Lung (tissue), 12 donors: Measurements from ENCODE around the gene POLR1E. TPM values are rescaled to one million over a fixed set of nuclear protein-coding genes. Genes with fewer than 3 reads are reported as not detected.
"Not testable (repeated sequence)": the region's sequence is repeated elsewhere in the genome, so short reads cannot be mapped to it uniquely, and the experiment has no call there.

Source experiments
- ATAC-seq: fragments of 200-7000 bp; cut with Tn5 transposase; one replicate; pipeline ENCODE4 v1.9.1; 2020; ENCODE audit warnings: moderate number of reproducible peaks; ENCODE audit not compliant: insufficient read depth, low FRiP score
- DNase-seq, 3 donors: peaks; one replicate each; pipeline ENCODE4 v3.0.0-alpha.2; 2013 to 2017
- H3K27ac ChIP-seq, 2 donors: one replicate each; pipeline ENCODE4 v1.5.1; 2013; ENCODE audit warnings: mild to moderate bottlenecking in 2 of 2, moderate library complexity in 2 of 2, control low read depth in 1 of 2, inconsistent platforms in 1 of 2, low read depth in 1 of 2, low read length in 1 of 2
- H3K27me3 ChIP-seq, 3 donors: one replicate each; pipeline ENCODE4 v1.5.1; 2013; ENCODE audit warnings: low read length in 2 of 3; ENCODE audit not compliant: control insufficient read depth in 3 of 3, insufficient read depth in 3 of 3
- H3K36me3 ChIP-seq, 4 donors: one replicate each; pipeline ENCODE4 v1.5.1; 2013; ENCODE audit warnings: low read length in 4 of 4, mild to moderate bottlenecking in 1 of 4, moderate library complexity in 1 of 4; ENCODE audit not compliant: control insufficient read depth in 4 of 4, insufficient read depth in 4 of 4
- H3K4me1 ChIP-seq, 5 donors: one replicate each; pipeline ENCODE4 v1.5.1; 2013; ENCODE audit warnings: low read length in 5 of 5, mild to moderate bottlenecking in 2 of 5, moderate library complexity in 1 of 5; ENCODE audit not compliant: control insufficient read depth in 5 of 5, insufficient read depth in 5 of 5
- H3K4me3 ChIP-seq: one replicate; pipeline ENCODE4 v1.5.1; 2013; ENCODE audit warnings: mild to moderate bottlenecking, control low read depth, moderate library complexity
- H3K9ac ChIP-seq, 2 donors: one replicate each; pipeline ENCODE4 v1.5.1; 2013; ENCODE audit warnings: low read length in 2 of 2, control low read depth in 1 of 2; ENCODE audit not compliant: insufficient read depth in 1 of 2
- H3K9me3 ChIP-seq, 4 donors: one replicate each; pipeline ENCODE4 v1.5.1; 2013; ENCODE audit warnings: low read length in 3 of 4, mild to moderate bottlenecking in 1 of 4, moderate library complexity in 1 of 4; ENCODE audit not compliant: control insufficient read depth in 4 of 4, insufficient read depth in 3 of 4
- WGBS, 2 donors: extraction: QIAGEN DNeasy Blood & Tissue Kit; methylation state at CpG; one replicate each; pipeline ENCODE4 v1.1.7; 2013; 5-methylcytosine and 5-hydroxymethylcytosine counted together
- polyA plus RNA-seq, 2 donors: library from polyadenylated mRNA; stranded (reverse); fragments of 200-250 nt; gene quantifications; one replicate each; pipeline ENCODE4 v1.2.1, GENCODE V29; 2013
- total RNA-seq, 2 donors: library from RNA; depleted of rRNA in 1 of 2; stranded (reverse); fragments of >200 nt in 1 of 2; gene quantifications; one replicate each; pipeline ENCODE4 v1.2.1, GENCODE V29; 2014 to 2021
- TF ChIP-seq, protein P1 (sequence below): IDR thresholded peaks from 2 replicates; pipeline ENCODE4 v1.5.1; 2012; ENCODE audit warnings: mild to moderate bottlenecking; ENCODE audit errors: control extremely low read depth, extremely low read depth
- donor health status: control.
- donor health status: control.
- donor health status: Bipolar disorder and iron deficiency.
- donor health status: healthy.
- donor health status: DM: yes; HTN: yes; CAD: no.

Gene POLR1E
- total and polyA plus RNA-seq, 4 donors: 14.1 to 19.9 (median 18.1) TPM

GRCh38 chr9:37471942-37472684 lies 13.6 kb upstream of the POLR1E start:
- H3K9ac ChIP-seq: peak overlapping the region; percentile 47 to 57
- H3K4me3 ChIP-seq: no peak overlapping the region
- H3K9me3 ChIP-seq: peaks cover 0 to 3% (median 1%) of the 10 kb centered on the region in 4 donors
- H3K27me3 ChIP-seq: no peaks in the 10 kb centered on the region
- TF ChIP-seq, protein P1, sequence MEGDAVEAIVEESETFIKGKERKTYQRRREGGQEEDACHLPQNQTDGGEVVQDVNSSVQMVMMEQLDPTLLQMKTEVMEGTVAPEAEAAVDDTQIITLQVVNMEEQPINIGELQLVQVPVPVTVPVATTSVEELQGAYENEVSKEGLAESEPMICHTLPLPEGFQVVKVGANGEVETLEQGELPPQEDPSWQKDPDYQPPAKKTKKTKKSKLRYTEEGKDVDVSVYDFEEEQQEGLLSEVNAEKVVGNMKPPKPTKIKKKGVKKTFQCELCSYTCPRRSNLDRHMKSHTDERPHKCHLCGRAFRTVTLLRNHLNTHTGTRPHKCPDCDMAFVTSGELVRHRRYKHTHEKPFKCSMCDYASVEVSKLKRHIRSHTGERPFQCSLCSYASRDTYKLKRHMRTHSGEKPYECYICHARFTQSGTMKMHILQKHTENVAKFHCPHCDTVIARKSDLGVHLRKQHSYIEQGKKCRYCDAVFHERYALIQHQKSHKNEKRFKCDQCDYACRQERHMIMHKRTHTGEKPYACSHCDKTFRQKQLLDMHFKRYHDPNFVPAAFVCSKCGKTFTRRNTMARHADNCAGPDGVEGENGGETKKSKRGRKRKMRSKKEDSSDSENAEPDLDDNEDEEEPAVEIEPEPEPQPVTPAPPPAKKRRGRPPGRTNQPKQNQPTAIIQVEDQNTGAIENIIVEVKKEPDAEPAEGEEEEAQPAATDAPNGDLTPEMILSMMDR: no peak
- ATAC-seq (peak; percentile 90), DNase-seq (peak in 2 of 3 donors; percentile 62 to 65)
- no peaks in the 10 kb centered on the region for H3K36me3 ChIP-seq
- H3K4me1 ChIP-seq: peaks cover 0 to 3% (median 0%) of the 10 kb centered on the region in 5 donors
- 17 to 24% methylated on average over 7 of the region's 7 CpGs for WGBS, 2 donors
- peak overlapping the region; percentile 56 to 86 for H3K27ac ChIP-seq

GRCh38 chr9:37473982-37474381 lies 11.8 kb upstream of the POLR1E start:
- DNase-seq, H3K9me3 ChIP-seq, H3K36me3 ChIP-seq, H3K27me3 ChIP-seq, H3K9ac ChIP-seq, H3K4me3 ChIP-seq, H3K27ac ChIP-seq, H3K4me1 ChIP-seq, ATAC-seq: not testable (repeated sequence)
- WGBS, 2 donors: 64 to 82% methylated on average over 6 of the region's 6 CpGs

DNA sequence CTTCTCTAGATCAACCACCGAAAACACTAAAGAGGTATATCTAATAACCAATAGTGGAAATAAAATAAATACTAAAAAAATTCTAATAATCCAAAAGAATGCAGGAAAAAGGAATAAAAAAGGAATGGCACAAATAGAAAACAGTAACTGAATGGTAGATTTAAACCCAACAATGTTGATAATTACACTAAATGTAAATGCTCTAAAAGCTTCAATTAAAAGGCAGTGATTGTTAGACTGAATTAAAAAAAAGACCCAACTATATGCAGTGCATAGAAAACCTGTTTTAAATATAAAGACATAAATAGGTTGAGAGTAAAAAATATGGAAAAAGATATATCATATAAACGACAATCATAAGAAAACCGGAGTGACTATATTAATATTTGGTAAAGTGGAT lies 11.3 kb upstream of the POLR1E start:
- peaks cover 0 to 2% (median 0%) of the 10 kb centered on the region in 3 donors for H3K27me3 ChIP-seq
- no peaks in the 10 kb centered on the region for H3K36me3 ChIP-seq
- TF ChIP-seq, protein P1: no peak
- peaks cover 0 to 3% (median 0%) of the 10 kb centered on the region in 5 donors for H3K4me1 ChIP-seq
- DNase-seq (no peak), ATAC-seq (no peak)
- peaks cover 0 to 3% (median 1%) of the 10 kb centered on the region in 4 donors for H3K9me3 ChIP-seq
- H3K27ac ChIP-seq: no peak overlapping the region
- no peak overlapping the region for H3K4me3 ChIP-seq
- WGBS, 2 donors: 75 to 96% methylated on average over 3 of the region's 3 CpGs
- H3K9ac ChIP-seq: no peak overlapping the region

DNA sequence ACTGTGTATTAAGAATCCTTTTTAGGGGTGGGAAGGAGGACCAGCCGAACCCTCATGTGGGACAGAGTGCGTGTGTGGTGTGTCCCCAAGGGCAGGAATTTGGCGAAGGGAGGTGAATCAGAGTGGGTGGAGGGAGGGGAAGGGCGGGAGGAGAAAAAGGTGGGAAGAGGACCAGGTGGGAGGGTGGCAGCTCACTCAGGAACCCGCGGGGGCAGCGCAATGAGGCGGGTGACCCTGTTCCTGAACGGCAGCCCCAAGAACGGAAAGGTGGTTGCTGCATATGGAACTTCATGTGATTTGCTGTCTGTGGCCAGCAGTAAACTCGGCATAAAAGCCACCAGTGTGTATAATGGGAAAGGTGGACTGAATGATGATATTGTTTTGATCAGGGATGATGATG lies 8.8 kb upstream of the POLR1E start:
- Histone ChIP-seq H3K9ac (no peak overlapping the region), H3K27me3 (peaks cover 0 to 2% (median 2%) of the 10 kb centered on the region in 3 donors), H3K9me3 (peaks cover 0 to 3% (median 1%) of the 10 kb centered on the region in 4 donors), H3K4me1 (peaks cover 0 to 1% (median 0%) of the 10 kb centered on the region in 5 donors), H3K4me3 (no peak overlapping the region), H3K36me3 (no peaks in the 10 kb centered on the region), H3K27ac (no peak overlapping the region)
- TF ChIP-seq, protein P1: no peak
- DNase-seq (no peak), ATAC-seq (no peak)
- WGBS, 2 donors: 80 to 83% methylated on average over 11 of the region's 11 CpGs

DNA sequence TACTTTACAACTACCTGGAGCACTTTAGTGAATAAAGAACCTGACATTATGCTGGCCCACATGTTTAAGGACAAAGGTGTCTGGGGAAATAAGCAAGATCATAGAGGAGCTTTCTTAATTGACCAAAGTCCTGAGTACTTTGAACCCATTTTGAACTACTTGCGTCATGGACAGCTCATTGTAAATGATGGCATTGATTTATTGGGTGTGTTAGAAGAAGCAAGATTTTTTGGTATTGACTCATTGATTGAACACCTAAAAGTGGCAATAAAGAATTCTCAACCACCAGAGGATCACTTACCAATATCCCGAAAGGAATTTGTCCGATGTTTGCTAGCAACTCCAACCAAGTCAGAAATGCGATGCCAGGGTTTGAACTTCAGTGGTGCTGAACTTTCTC lies 8.3 kb upstream of the POLR1E start:
- WGBS, 2 donors: 94% methylated on average over 4 of the region's 4 CpGs
- ATAC-seq, H3K9ac ChIP-seq, DNase-seq, H3K27ac ChIP-seq, H3K36me3 ChIP-seq, H3K4me3 ChIP-seq, H3K4me1 ChIP-seq, H3K9me3 ChIP-seq, H3K27me3 ChIP-seq: not testable (repeated sequence)

DNA sequence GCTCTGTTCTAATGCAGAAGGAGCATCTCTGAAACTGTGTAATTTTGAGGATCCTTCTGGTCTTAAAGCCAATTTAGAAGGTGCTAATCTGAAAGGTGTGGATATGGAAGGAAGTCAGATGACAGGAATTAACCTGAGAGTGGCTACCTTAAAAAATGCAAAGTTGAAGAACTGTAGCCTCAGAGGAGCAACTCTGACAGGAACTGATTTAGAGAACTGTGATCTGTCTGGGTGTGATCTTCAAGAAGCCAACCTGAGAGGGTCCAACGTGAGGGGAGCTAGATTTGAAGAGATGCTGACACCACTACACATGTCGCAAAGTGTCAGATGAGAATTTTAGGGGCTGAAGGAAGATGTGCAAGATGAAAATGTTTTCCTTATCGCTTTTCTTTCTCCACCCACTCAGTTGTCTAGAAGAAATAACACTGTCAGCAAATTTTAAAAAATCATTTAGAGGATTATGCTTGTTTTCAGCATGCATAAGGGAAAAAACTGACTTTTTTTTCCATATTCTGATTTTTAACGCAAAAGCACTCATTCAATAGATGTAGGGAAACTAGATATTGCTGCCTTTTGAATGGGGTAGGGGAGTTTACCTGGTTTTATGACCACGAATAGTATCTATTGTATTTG lies 7.6 kb upstream of the POLR1E start:
- DNase-seq, H3K9ac ChIP-seq, H3K27ac ChIP-seq, H3K4me3 ChIP-seq, H3K4me1 ChIP-seq, ATAC-seq, H3K9me3 ChIP-seq, H3K27me3 ChIP-seq, H3K36me3 ChIP-seq: not testable (repeated sequence)
- WGBS, 2 donors: 62 to 71% methylated on average over 5 of the region's 5 CpGs
